GM12892 (cell line): ENCODE results near the gene RBP5.

Source experiments
- POLR2A ChIP-seq: IDR thresholded peaks from 2 replicates; pipeline ENCODE4 v1.6.1; 2011; ENCODE audit warnings: low read depth, low read length, control low read depth
- POLR2AphosphoS5 ChIP-seq: IDR thresholded peaks from 2 replicates; pipeline ENCODE4 v1.6.1; 2011; ENCODE audit warnings: low read depth, low read length, control low read depth
- TAF1 ChIP-seq: IDR thresholded peaks from 2 replicates; pipeline ENCODE4 v1.6.1; 2011; ENCODE audit warnings: low read depth, mild to moderate bottlenecking, control low read depth, low read length, borderline replicate concordance

- no peak for TF ChIP-seq POLR2A
- TF ChIP-seq TAF1, result no peak
- no peak for TF ChIP-seq POLR2AphosphoS5
Observed at GRCh38 chr12:7129872-7130691, 1.4 kb upstream of the RBP5 start, which contains the start of gene CLSTN3.
